ENCODE data around the gene NLRP6.

DNA sequence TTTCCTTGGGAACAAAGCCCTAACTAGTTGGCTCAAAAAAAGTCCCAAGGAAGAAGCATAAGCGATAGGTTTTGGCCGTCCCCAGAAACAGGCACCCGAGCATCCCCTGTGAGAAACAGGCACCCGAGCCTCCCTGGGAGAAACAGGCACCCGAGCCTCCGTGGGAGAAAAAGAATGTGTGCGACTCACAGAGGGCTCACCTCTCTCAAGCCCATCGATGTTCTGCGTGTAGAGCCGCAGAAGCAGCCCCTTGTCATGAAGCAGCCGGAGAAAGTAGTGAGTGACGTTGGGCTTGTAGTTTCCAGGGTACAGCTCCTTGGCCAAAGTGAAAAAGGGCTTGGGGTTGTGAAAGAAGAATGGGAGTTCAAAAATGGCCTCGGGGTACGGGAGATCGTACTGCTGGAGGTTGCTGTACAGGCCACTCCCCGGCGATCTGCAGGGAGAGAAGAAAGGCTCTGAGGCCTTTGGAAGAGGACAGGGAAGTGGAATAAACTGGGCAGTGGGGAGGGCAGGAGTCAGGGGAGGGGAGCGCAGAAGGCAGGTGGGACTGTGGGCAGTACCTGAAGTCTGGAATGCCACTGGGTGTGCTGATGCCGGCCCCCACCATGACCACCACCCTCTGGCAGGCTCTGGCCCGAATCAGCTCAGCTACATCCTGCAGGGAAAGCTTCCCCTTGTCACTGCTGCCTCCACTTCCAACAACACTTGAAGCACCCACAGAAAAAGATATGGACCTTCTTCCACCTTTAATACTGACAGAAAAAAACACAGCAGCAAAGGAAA is 45.2 kb upstream of the NLRP6 start:
- TF ChIP-seq, protein P1, sequence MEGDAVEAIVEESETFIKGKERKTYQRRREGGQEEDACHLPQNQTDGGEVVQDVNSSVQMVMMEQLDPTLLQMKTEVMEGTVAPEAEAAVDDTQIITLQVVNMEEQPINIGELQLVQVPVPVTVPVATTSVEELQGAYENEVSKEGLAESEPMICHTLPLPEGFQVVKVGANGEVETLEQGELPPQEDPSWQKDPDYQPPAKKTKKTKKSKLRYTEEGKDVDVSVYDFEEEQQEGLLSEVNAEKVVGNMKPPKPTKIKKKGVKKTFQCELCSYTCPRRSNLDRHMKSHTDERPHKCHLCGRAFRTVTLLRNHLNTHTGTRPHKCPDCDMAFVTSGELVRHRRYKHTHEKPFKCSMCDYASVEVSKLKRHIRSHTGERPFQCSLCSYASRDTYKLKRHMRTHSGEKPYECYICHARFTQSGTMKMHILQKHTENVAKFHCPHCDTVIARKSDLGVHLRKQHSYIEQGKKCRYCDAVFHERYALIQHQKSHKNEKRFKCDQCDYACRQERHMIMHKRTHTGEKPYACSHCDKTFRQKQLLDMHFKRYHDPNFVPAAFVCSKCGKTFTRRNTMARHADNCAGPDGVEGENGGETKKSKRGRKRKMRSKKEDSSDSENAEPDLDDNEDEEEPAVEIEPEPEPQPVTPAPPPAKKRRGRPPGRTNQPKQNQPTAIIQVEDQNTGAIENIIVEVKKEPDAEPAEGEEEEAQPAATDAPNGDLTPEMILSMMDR (conservative IDR thresholded peaks at IDR 0.05), result no peak
- TF ChIP-seq EZH2 (IDR thresholded peaks at IDR 0.05; ENCODE audit: low read depth), result no peak

All from PC-9 (cell line).